ENCODE results near the gene NFS1.
A peak's percentile ranks its signal among the peaks of the same experiment; 100 is the strongest.

NFS1 gene

DNA sequence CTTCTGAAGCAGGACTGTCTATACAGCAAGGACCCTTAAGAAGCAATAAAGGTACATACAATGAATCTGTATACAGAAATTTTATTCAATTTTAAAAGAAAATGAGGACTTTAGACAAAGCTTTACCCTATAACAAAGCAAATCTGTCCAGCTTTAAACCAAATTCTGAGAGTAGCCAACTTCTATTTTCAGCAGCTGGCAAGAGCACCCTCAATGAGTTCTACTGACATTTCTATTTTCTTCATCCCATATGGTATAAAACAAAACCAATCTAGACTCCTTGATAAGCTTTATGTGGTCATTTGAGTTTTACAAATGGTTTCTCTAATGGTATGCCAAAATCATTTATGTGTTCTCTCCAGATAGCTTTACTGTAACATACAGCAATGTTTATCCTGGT, 47.2 kb downstream of the NFS1 start:
- H3K27ac ChIP-seq, result no peak overlapping the region
- TF ChIP-seq, protein P1, sequence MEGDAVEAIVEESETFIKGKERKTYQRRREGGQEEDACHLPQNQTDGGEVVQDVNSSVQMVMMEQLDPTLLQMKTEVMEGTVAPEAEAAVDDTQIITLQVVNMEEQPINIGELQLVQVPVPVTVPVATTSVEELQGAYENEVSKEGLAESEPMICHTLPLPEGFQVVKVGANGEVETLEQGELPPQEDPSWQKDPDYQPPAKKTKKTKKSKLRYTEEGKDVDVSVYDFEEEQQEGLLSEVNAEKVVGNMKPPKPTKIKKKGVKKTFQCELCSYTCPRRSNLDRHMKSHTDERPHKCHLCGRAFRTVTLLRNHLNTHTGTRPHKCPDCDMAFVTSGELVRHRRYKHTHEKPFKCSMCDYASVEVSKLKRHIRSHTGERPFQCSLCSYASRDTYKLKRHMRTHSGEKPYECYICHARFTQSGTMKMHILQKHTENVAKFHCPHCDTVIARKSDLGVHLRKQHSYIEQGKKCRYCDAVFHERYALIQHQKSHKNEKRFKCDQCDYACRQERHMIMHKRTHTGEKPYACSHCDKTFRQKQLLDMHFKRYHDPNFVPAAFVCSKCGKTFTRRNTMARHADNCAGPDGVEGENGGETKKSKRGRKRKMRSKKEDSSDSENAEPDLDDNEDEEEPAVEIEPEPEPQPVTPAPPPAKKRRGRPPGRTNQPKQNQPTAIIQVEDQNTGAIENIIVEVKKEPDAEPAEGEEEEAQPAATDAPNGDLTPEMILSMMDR (conservative IDR thresholded peaks at IDR 0.05), result no peak

DNA sequence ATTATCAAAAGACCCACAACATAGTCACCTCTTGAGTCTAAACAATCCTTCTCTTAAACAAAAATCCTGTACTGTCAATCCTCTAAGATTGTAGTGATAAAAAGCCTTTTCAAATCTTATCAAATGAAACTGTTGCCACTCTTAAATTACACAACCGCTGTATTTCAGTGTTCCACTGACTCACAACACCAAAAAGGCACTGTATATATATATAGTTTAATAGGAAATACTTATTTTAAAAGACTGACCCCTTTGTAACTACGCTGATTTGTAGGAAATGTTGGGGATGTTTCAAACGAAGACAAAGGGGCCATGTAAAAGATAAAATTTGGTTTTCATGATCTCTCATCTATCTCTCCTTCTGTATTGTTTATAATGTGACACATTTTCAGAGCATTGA, 48.5 kb downstream of the NFS1 start:
- TF ChIP-seq, protein P1 (conservative IDR thresholded peaks at IDR 0.05), result no peak
- peak overlapping the region; percentile 23 for H3K27ac ChIP-seq

DNA sequence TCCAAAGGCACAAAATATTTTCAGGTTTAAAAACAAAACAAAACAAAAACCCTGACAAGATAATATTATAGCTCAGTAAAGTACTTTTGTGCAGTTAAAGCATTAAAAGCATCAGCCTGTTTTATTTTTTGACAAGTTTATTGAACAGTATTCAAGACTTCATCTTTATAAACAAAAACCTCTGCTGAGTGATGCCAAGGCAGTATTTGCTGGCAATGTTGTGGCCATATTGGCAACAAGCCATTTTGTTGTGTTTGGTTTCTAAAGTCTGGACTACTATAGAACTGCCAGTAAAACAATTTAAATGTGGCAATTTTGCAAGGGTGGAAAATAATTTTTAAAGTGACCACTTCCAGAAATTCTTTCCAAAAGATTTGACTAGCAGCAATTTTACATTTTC, 50.3 kb downstream of the NFS1 start:
- TF ChIP-seq, protein P1 (conservative IDR thresholded peaks at IDR 0.05), result no peak
- H3K27ac ChIP-seq, result peak overlapping the region; percentile 23; the same call in 1 of the 2 replicates

DNA sequence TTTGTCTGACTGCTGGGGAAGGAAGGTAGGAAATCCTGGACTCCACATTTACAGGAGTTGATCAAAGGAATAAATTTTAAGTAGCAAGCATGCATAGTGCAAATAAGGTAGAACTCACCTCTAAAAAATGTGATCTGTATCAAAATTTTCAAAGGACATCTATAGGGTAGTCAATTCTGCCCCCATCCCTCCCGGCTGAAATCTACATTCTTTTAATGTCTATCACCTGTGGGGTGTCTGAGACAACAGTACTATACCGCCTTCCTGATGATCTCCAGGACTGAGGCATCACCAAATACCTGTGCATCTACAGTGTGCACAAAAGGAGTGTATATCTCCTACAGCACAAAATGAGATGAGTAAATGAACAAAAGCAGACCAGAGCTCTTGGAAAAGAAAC, 54.3 kb downstream of the NFS1 start:
- H3K27ac ChIP-seq, result no peak overlapping the region
- TF ChIP-seq, protein P1 (conservative IDR thresholded peaks at IDR 0.05), result no peak

DNA sequence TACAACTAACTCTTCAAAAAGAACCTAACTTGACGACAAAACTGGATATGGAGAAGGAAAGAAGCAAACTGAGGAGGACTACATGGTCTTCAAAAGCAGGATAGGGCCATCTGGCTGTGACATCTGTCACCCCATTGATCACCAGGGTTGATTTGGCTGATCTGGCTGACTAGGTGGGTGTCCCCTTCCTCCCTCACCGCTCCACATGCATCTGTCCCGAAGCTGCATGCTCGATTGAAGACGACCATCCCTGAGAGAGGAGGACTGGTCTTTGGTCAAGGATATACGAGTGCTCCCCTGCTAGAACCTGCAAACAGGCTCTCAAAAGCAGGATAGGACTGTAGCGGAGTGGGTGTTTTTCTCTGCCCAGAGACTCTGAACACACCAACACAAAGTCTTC, 56.1 kb downstream of the NFS1 start:
- TF ChIP-seq, protein P1 (conservative IDR thresholded peaks at IDR 0.05), result no peak

DNA sequence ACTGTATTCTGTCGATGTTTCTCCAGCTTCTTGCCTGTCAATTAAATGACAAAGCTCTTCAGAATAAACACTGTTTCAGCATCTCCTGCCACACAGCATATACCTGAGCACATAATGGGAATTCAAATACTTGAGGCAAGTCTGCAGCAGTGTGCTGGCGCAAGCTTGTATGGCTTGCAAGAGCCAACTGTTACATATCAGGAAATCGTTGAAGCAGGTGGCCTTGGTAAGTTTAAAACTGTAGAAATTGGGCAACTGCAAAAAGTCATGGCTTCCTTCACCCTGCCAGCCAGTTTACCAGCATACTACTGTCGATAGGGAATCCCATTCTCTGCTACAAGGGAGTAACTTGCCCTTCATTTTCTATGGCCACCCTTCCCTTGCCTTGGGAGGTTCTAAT, 57.4 kb downstream of the NFS1 start:
- H3K27ac ChIP-seq, result no peak overlapping the region
- TF ChIP-seq, protein P1 (conservative IDR thresholded peaks at IDR 0.05), result no peak

More for the DNA sequence above, 56.1 kb downstream of the NFS1 start:
- no peak overlapping the region for H3K27ac ChIP-seq

DNA sequence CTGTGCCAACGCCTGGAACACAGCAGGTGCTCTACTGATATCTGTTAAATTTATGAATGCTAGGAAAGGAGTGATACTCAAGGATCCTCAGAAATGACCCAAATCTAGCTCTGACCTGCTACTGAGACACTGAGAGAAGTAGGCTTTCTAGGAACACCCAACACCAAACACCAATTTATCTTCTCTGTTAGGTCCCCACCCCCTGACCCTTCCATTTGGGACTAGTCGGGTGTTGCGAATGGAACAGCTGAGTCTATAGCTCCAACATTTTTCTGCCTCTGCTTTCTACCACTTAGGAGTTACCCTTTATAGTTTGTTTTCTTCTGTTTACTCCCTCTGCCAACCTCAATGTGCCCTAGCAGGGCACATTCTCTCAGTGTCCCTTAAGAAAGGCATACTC, 58.4 kb downstream of the NFS1 start:
- no peak overlapping the region for H3K27ac ChIP-seq
- TF ChIP-seq, protein P1 (conservative IDR thresholded peaks at IDR 0.05), result no peak

DNA sequence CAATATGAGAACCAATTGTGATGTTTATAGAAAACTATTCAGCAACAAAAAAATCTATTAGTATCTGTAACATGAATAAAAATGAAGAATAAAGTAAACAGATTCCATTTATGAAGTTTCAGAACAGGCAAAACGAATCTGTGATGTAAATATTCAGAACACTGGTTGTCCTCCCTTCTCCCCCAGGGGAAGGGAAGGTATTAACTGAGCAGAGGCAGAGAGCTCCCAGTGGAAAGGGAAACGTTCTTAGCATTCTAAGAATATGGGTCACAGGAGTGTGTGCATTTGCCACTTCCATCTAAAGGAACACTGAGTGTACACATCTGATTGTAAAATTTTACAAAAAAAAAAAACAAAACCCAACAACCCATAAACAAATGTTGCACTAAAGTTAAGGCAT, 60.4 kb downstream of the NFS1 start:
- TF ChIP-seq, protein P1 (conservative IDR thresholded peaks at IDR 0.05), result no peak
- H3K27ac ChIP-seq, result no peak overlapping the region

Data from VCaP (cell line).